ENCODE measurements around the gene ADORA2B.
"Not testable (repeated sequence)": the region's sequence is repeated elsewhere in the genome, so short reads cannot be mapped to it uniquely, and the experiment has no call there.

Gene ADORA2B

GRCh38 chr17:15909481-15909991 lies 35.4 kb upstream of the ADORA2B start:
- H2AFZ ChIP-seq (ENCODE audit: low read depth, low read length, severe bottlenecking): no peak overlapping the region
- no peak overlapping the region for H3K4me3 ChIP-seq (ENCODE audit: insufficient read depth, low read length, poor library complexity, severe bottlenecking)
- no peaks in the 10 kb centered on the region for H3K9me3 ChIP-seq (ENCODE audit: insufficient read depth, low read length)
- no peaks in the 10 kb centered on the region for H3F3A ChIP-seq (ENCODE audit: insufficient read depth)
- H3K9ac ChIP-seq (ENCODE audit: low read length): no peak overlapping the region
- H4K20me1 ChIP-seq (ENCODE audit: low read depth, low read length): no peaks in the 10 kb centered on the region
- no peaks in the 10 kb centered on the region for H3K79me2 ChIP-seq (ENCODE audit: insufficient read depth, low read length)
- H3K27ac ChIP-seq (ENCODE audit: low read depth, low read length): no peak overlapping the region
- no peak overlapping the region for H3K4me2 ChIP-seq (ENCODE audit: low read depth, low read length, poor library complexity, severe bottlenecking)
- no peaks in the 10 kb centered on the region for H3K9me2 ChIP-seq (replicated peaks; ENCODE audit: insufficient read depth, low read length)
- H3K27me3 ChIP-seq (ENCODE audit: low read length): no peaks in the 10 kb centered on the region
- TF ChIP-seq EZH2phosphoT487 (conservative IDR thresholded peaks at IDR 0.05; ENCODE audit: low read length): no peak
- TF ChIP-seq, protein P1, sequence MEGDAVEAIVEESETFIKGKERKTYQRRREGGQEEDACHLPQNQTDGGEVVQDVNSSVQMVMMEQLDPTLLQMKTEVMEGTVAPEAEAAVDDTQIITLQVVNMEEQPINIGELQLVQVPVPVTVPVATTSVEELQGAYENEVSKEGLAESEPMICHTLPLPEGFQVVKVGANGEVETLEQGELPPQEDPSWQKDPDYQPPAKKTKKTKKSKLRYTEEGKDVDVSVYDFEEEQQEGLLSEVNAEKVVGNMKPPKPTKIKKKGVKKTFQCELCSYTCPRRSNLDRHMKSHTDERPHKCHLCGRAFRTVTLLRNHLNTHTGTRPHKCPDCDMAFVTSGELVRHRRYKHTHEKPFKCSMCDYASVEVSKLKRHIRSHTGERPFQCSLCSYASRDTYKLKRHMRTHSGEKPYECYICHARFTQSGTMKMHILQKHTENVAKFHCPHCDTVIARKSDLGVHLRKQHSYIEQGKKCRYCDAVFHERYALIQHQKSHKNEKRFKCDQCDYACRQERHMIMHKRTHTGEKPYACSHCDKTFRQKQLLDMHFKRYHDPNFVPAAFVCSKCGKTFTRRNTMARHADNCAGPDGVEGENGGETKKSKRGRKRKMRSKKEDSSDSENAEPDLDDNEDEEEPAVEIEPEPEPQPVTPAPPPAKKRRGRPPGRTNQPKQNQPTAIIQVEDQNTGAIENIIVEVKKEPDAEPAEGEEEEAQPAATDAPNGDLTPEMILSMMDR (IDR thresholded peaks at IDR 0.05; ENCODE audit: insufficient read depth, low read length, poor library complexity, severe bottlenecking): no peak
- H3K36me3 ChIP-seq (ENCODE audit: low read length): no peaks in the 10 kb centered on the region

GRCh38 chr17:15910791-15911190 lies 34.1 kb upstream of the ADORA2B start:
- Histone ChIP-seq H3F3A (ENCODE audit: insufficient read depth) (no peaks in the 10 kb centered on the region), H3K9ac (ENCODE audit: low read length) (no peak overlapping the region), H3K36me3 (ENCODE audit: low read length) (no peaks in the 10 kb centered on the region), H3K4me3 (ENCODE audit: insufficient read depth, low read length, poor library complexity, severe bottlenecking) (no peak overlapping the region), H3K79me2 (ENCODE audit: insufficient read depth, low read length) (no peaks in the 10 kb centered on the region), H2AFZ (ENCODE audit: low read depth, low read length, severe bottlenecking) (no peak overlapping the region), H3K27ac (ENCODE audit: low read depth, low read length) (no peak overlapping the region), H3K27me3 (ENCODE audit: low read length) (no peaks in the 10 kb centered on the region), H3K4me2 (ENCODE audit: low read depth, low read length, poor library complexity, severe bottlenecking) (no peak overlapping the region), H3K9me3 (ENCODE audit: insufficient read depth, low read length) (no peaks in the 10 kb centered on the region), H3K9me2 (replicated peaks; ENCODE audit: insufficient read depth, low read length) (no peaks in the 10 kb centered on the region), H4K20me1 (ENCODE audit: low read depth, low read length) (no peaks in the 10 kb centered on the region)
- TF ChIP-seq EZH2phosphoT487 (conservative IDR thresholded peaks at IDR 0.05; ENCODE audit: low read length): no peak
- TF ChIP-seq, protein P1 (IDR thresholded peaks at IDR 0.05; ENCODE audit: insufficient read depth, low read length, poor library complexity, severe bottlenecking): no peak

GRCh38 chr17:15911701-15912100 lies 33.2 kb upstream of the ADORA2B start:
- not testable (repeated sequence) for H3K79me2 ChIP-seq (ENCODE audit: insufficient read depth, low read length); H3K9me2 ChIP-seq (replicated peaks; ENCODE audit: insufficient read depth, low read length); H3K27ac ChIP-seq (ENCODE audit: low read depth, low read length)

GRCh38 chr17:15912416-15912955 lies 32.4 kb upstream of the ADORA2B start:
- TF ChIP-seq, protein P1 (IDR thresholded peaks at IDR 0.05; ENCODE audit: insufficient read depth, low read length, poor library complexity, severe bottlenecking): no peak
- TF ChIP-seq EZH2phosphoT487 (conservative IDR thresholded peaks at IDR 0.05; ENCODE audit: low read length): no peak
- no peak overlapping the region for H2AFZ ChIP-seq (ENCODE audit: low read depth, low read length, severe bottlenecking)

More at GRCh38 chr17:15911701-15912100, 33.2 kb upstream of the ADORA2B start:
- not testable (repeated sequence) for H3K36me3 ChIP-seq (ENCODE audit: low read length); H3K4me2 ChIP-seq (ENCODE audit: low read depth, low read length, poor library complexity, severe bottlenecking); H4K20me1 ChIP-seq (ENCODE audit: low read depth, low read length); H2AFZ ChIP-seq (ENCODE audit: low read depth, low read length, severe bottlenecking); H3K9ac ChIP-seq (ENCODE audit: low read length); H3K4me3 ChIP-seq (ENCODE audit: insufficient read depth, low read length, poor library complexity, severe bottlenecking); H3K9me3 ChIP-seq (ENCODE audit: insufficient read depth, low read length); H3K27me3 ChIP-seq (ENCODE audit: low read length); H3F3A ChIP-seq (ENCODE audit: insufficient read depth)

More at GRCh38 chr17:15912416-15912955, 32.4 kb upstream of the ADORA2B start:
- Histone ChIP-seq H3K4me2 (ENCODE audit: low read depth, low read length, poor library complexity, severe bottlenecking) (no peak overlapping the region), H3K9me2 (replicated peaks; ENCODE audit: insufficient read depth, low read length) (no peaks in the 10 kb centered on the region), H3K27ac (ENCODE audit: low read depth, low read length) (no peak overlapping the region), H3K9ac (ENCODE audit: low read length) (no peak overlapping the region), H3K27me3 (ENCODE audit: low read length) (no peaks in the 10 kb centered on the region), H4K20me1 (ENCODE audit: low read depth, low read length) (no peaks in the 10 kb centered on the region), H3F3A (ENCODE audit: insufficient read depth) (no peaks in the 10 kb centered on the region), H3K4me3 (ENCODE audit: insufficient read depth, low read length, poor library complexity, severe bottlenecking) (no peak overlapping the region), H3K36me3 (ENCODE audit: low read length) (no peaks in the 10 kb centered on the region), H3K79me2 (ENCODE audit: insufficient read depth, low read length) (no peaks in the 10 kb centered on the region), H3K9me3 (ENCODE audit: insufficient read depth, low read length) (no peaks in the 10 kb centered on the region)

Data from SU-DHL-6 (cell line).